T-helper 17 cell (primary cell): ENCODE results near the gene CENPF. TPM values are rescaled to one million over a fixed set of nuclear protein-coding genes. Genes with fewer than 3 reads are reported as not detected.

Experiments
- ATAC-seq: fragments of 150-1000 bp; cut with Tn5 transposase; 2 replicates; pipeline ENCODE4 v1.10.0; 2021; ENCODE audit warnings: mild to moderate bottlenecking, moderate library complexity
- DNase-seq, 3 donors: peaks; one replicate each; pipeline versions ENCODE4 v3.0.0 to v3.0.0-alpha.2; 2020 to 2021
- H3K9me3 ChIP-seq: one replicate; pipeline ENCODE4 v1.7.0; 2013; ENCODE audit warnings: low read length, mild to moderate bottlenecking; ENCODE audit not compliant: control insufficient read depth, poor library complexity, severe bottlenecking
- H3K27ac Mint-ChIP-seq: one replicate; pipeline ENCODE4 v1.8.0; 2022; ENCODE audit warnings: mild to moderate bottlenecking, moderate library complexity, mixed read lengths
- H3K27me3 Mint-ChIP-seq: one replicate; pipeline ENCODE4 v1.8.0; 2022; ENCODE audit warnings: mixed read lengths
- H3K36me3 Mint-ChIP-seq: one replicate; pipeline ENCODE4 v1.8.0; 2022; ENCODE audit warnings: low read depth, mixed read lengths
- H3K4me1 Mint-ChIP-seq: one replicate; pipeline ENCODE4 v1.8.0; 2022; ENCODE audit warnings: mild to moderate bottlenecking, mixed read lengths
- H3K4me3 Mint-ChIP-seq: one replicate; pipeline ENCODE4 v1.8.0; 2022; ENCODE audit warnings: mild to moderate bottlenecking, moderate library complexity, mixed read lengths
- total RNA-seq, 4 donors: library from RNA in 2 of 4; stranded (reverse) in 2 of 4; gene quantifications; one replicate each; pipeline ENCODE4 v1.2.3 and lab custom pipeline; 2022 to 2026

The CENPF gene
- total RNA-seq, 2 donors from 2014 or later, result 2.0 to 3.2 TPM

GRCh38 chr1:214638459-214638807, 35.4 kb downstream of the CENPF start:
- Mint-ChIP-seq H3K36me3 (no peaks in the 10 kb centered on the region), H3K27me3 (no peaks in the 10 kb centered on the region), H3K27ac (peak overlapping the region; percentile 63), H3K4me1 (peaks cover 18% of the 10 kb centered on the region), H3K4me3 (peak overlapping the region; percentile 68)
- ATAC-seq (no peak), DNase-seq (no peak)
- no peaks in the 10 kb centered on the region for H3K9me3 ChIP-seq

DNA sequence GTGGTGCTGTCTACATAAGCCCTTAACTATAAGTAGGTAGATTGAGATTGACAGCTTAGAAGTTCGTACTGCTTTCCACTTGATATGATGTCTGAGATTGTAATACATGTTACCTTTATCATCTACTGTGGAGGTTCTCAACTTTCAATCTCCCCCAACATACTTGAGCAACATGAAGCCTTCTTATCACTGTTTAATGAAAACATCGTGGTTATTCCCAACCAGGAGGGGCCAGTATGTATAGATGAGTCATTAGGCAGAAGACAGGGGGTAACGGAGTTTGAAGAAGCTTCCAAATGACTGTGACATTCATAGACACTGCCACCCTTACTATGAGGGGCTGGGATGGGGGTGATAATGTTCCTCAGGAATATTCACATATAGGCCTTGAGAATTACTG, 36.0 kb downstream of the CENPF start:
- no peak for ATAC-seq
- no peaks in the 10 kb centered on the region for H3K9me3 ChIP-seq
- no peaks in the 10 kb centered on the region for H3K27me3 Mint-ChIP-seq
- no peak for DNase-seq
- H3K4me3 Mint-ChIP-seq, result no peak overlapping the region
- H3K4me1 Mint-ChIP-seq, result peaks cover 17% of the 10 kb centered on the region
- H3K36me3 Mint-ChIP-seq, result no peaks in the 10 kb centered on the region
- peak overlapping the region; percentile 63 for H3K27ac Mint-ChIP-seq

- ATAC-seq (peak; percentile 57), DNase-seq (no peak)
- Mint-ChIP-seq H3K4me1 (peaks cover 14% of the 10 kb centered on the region), H3K4me3 (no peak overlapping the region), H3K27ac (no peak overlapping the region), H3K27me3 (no peaks in the 10 kb centered on the region), H3K36me3 (peaks cover 2% of the 10 kb centered on the region)
- H3K9me3 ChIP-seq, result no peaks in the 10 kb centered on the region
These were observed 37.6 kb downstream of the CENPF start for GRCh38 chr1:214640431-214641213.

GRCh38 chr1:214641214-214641895, 38.4 kb downstream of the CENPF start:
- Mint-ChIP-seq H3K4me3 (no peak overlapping the region), H3K4me1 (peaks cover 14% of the 10 kb centered on the region), H3K36me3 (peaks cover 2% of the 10 kb centered on the region), H3K27ac (no peak overlapping the region), H3K27me3 (no peaks in the 10 kb centered on the region)
- DNase-seq (no peak), ATAC-seq (peak; percentile 44)
- no peaks in the 10 kb centered on the region for H3K9me3 ChIP-seq

GRCh38 chr1:214643030-214643429, 40.0 kb downstream of the CENPF start:
- no peaks in the 10 kb centered on the region for H3K9me3 ChIP-seq
- DNase-seq, result no peak
- H3K36me3 Mint-ChIP-seq, result peaks cover 2% of the 10 kb centered on the region
- peaks cover 7% of the 10 kb centered on the region for H3K4me1 Mint-ChIP-seq
- H3K27ac Mint-ChIP-seq, result no peak overlapping the region
- ATAC-seq, result no peak
- H3K27me3 Mint-ChIP-seq, result no peaks in the 10 kb centered on the region
- no peak overlapping the region for H3K4me3 Mint-ChIP-seq

- no peak overlapping the region for H3K4me3 Mint-ChIP-seq
- peaks cover 2% of the 10 kb centered on the region for H3K36me3 Mint-ChIP-seq
- no peaks in the 10 kb centered on the region for H3K9me3 ChIP-seq
- DNase-seq (no peak), ATAC-seq (no peak)
- H3K27ac Mint-ChIP-seq, result no peak overlapping the region
- no peaks in the 10 kb centered on the region for H3K27me3 Mint-ChIP-seq
- peaks cover 2% of the 10 kb centered on the region for H3K4me1 Mint-ChIP-seq
These were observed 42.7 kb downstream of the CENPF start for GRCh38 chr1:214645712-214646111.

DNA sequence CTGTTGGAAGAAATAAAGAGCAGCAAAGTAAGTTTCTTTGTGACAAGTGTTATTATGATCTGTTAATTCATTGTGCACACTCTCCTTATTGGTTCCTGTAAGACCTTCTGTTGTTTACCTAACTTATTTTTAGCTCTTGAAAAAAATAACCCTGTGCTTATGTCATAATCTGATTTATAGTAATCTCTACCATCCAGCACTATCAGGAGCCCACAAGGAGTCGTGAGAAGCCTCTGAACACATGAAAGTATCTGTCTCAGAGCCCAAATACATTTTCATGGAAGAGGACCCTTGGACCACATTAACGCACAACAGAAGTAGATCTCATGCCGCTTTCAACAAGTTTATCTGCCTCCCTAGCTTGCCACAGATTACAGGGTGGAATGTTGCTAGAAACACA, 45.8 kb downstream of the CENPF start:
- Mint-ChIP-seq H3K27me3 (no peaks in the 10 kb centered on the region), H3K4me3 (no peak overlapping the region), H3K36me3 (peaks cover 2% of the 10 kb centered on the region), H3K27ac (no peak overlapping the region), H3K4me1 (peaks cover 2% of the 10 kb centered on the region)
- no peak for ATAC-seq
- no peaks in the 10 kb centered on the region for H3K9me3 ChIP-seq
- DNase-seq, result no peak

GRCh38 chr1:214649607-214650006, 46.6 kb downstream of the CENPF start:
- Mint-ChIP-seq H3K36me3 (peaks cover 2% of the 10 kb centered on the region), H3K27ac (no peak overlapping the region), H3K4me1 (peaks cover 2% of the 10 kb centered on the region), H3K27me3 (no peaks in the 10 kb centered on the region), H3K4me3 (no peak overlapping the region)
- DNase-seq (no peak), ATAC-seq (no peak)
- no peaks in the 10 kb centered on the region for H3K9me3 ChIP-seq

DNA sequence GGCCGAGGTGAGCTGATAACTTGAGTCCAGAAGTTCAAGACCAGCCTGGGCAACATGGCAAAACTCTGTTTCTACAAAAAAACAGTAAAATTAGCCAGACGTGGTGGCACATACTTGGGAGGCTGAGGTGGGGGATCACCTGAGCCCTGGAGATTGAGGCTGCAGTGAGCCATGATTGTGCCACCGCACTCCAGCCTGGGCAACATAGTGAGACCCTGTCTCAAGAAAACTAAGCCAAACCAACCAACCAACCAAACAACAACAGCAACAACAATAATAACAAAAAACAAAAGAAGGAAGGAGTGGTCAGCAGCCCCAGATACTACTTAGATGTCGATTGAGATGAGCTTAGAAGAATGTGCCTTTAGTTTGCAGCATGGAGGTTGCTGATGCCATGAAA, 47.7 kb downstream of the CENPF start:
- ATAC-seq (no peak), DNase-seq (no peak)
- no peaks in the 10 kb centered on the region for H3K9me3 ChIP-seq
- H3K4me1 Mint-ChIP-seq, result peaks cover 2% of the 10 kb centered on the region
- no peak overlapping the region for H3K4me3 Mint-ChIP-seq
- H3K27ac Mint-ChIP-seq, result no peak overlapping the region
- H3K27me3 Mint-ChIP-seq, result no peaks in the 10 kb centered on the region
- H3K36me3 Mint-ChIP-seq, result no peaks in the 10 kb centered on the region

DNA sequence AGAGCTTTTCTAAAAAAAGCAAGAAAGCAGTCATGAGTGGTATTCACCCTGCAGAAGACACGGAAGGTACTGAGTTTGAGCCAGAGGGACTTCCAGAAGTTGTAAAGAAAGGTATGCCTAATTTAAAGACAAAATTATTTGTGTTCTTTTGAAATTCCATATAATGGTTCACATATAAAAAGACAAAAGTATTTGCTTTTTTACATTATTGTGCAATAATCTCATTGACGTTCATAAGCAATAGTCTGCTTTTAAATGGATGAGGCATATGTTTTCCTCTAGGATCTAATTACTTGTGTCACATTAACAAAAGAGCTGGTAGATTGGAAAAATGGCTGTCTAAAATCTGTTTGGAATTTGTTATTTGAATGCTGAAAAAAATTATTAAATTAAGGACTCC, 54.3 kb downstream of the CENPF start:
- Mint-ChIP-seq H3K4me3 (no peak overlapping the region), H3K4me1 (peaks cover 4% of the 10 kb centered on the region), H3K27ac (no peak overlapping the region), H3K36me3 (no peaks in the 10 kb centered on the region), H3K27me3 (no peaks in the 10 kb centered on the region)
- H3K9me3 ChIP-seq, result no peaks in the 10 kb centered on the region
- ATAC-seq, result no peak
- no peak for DNase-seq

GRCh38 chr1:214658175-214658574, 55.2 kb downstream of the CENPF start:
- ATAC-seq (no peak), DNase-seq (no peak)
- Mint-ChIP-seq H3K27ac (peak overlapping the region; percentile 63), H3K4me3 (no peak overlapping the region), H3K27me3 (no peaks in the 10 kb centered on the region), H3K4me1 (peaks cover 7% of the 10 kb centered on the region), H3K36me3 (no peaks in the 10 kb centered on the region)
- H3K9me3 ChIP-seq, result no peaks in the 10 kb centered on the region

DNA sequence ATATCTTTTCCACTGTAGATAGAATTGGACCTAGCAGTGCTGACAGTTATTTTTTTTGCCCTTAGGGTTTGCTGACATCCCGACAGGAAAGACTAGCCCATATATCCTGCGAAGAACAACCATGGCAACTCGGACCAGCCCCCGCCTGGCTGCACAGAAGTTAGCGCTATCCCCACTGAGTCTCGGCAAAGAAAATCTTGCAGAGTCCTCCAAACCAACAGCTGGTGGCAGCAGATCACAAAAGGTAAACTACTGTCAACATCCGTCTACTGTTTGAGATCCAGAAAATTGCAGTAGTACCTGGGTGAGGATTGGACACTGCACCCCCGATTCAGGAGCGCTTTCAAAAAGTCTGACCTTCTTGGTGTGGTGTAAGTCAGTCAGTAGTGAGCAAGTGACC, 55.8 kb downstream of the CENPF start:
- no peaks in the 10 kb centered on the region for H3K27me3 Mint-ChIP-seq
- ATAC-seq, result no peak
- H3K27ac Mint-ChIP-seq, result peak overlapping the region; percentile 63
- peaks cover 7% of the 10 kb centered on the region for H3K4me1 Mint-ChIP-seq
- no peak for DNase-seq
- H3K36me3 Mint-ChIP-seq, result no peaks in the 10 kb centered on the region
- H3K4me3 Mint-ChIP-seq, result no peak overlapping the region
- H3K9me3 ChIP-seq, result no peaks in the 10 kb centered on the region

DNA sequence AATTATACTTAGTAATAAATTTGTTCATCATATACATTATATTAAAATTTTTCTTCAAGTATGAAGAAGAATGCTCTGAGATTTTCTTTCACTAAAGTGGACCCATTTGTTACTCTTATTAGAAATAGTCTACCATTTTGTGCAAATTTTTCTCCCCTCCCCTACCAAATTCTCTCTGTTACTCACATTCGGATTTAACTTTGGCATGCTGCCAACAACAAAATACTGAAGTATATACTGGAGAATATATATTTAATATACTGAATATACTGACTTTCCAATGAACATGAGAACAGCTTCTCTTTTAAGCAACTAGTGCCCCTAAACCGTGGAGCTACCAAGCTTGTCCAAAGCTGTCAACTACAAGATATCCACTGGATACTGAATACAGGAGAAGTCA, 57.2 kb downstream of the CENPF start:
- H3K9me3 ChIP-seq, result no peaks in the 10 kb centered on the region
- no peak overlapping the region for H3K4me3 Mint-ChIP-seq
- no peaks in the 10 kb centered on the region for H3K36me3 Mint-ChIP-seq
- ATAC-seq (no peak), DNase-seq (no peak)
- H3K4me1 Mint-ChIP-seq, result peaks cover 7% of the 10 kb centered on the region
- peak overlapping the region; percentile 34 for H3K27ac Mint-ChIP-seq
- H3K27me3 Mint-ChIP-seq, result no peaks in the 10 kb centered on the region

GRCh38 chr1:214660900-214661299, 57.9 kb downstream of the CENPF start:
- no peaks in the 10 kb centered on the region for H3K27me3 Mint-ChIP-seq
- no peak overlapping the region for H3K4me3 Mint-ChIP-seq
- DNase-seq (no peak), ATAC-seq (no peak)
- H3K36me3 Mint-ChIP-seq, result no peaks in the 10 kb centered on the region
- H3K4me1 Mint-ChIP-seq, result peaks cover 7% of the 10 kb centered on the region
- no peaks in the 10 kb centered on the region for H3K9me3 ChIP-seq
- peak overlapping the region; percentile 34 for H3K27ac Mint-ChIP-seq
